ENCODE results near the gene MRGPRG.

The MRGPRG gene

DNA sequence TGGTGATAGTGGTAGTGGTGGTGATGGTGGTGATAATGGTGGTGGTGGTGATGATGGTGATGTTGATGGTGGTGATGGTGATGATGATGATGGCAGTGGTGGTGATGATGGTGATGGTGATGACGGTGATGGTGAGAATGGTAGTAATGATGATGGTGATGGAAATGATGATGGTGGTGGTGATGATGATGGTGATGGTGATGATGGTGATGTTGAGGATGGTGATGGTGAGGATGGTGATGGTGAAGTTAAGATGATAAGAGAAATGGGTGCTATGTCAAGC lies 11.8 kb downstream of the MRGPRG start:
- FAIRE-seq, result no peak

GRCh38 chr11:3206156-3206921 lies 12.3 kb downstream of the MRGPRG start:
- FAIRE-seq, result no peak

DNA sequence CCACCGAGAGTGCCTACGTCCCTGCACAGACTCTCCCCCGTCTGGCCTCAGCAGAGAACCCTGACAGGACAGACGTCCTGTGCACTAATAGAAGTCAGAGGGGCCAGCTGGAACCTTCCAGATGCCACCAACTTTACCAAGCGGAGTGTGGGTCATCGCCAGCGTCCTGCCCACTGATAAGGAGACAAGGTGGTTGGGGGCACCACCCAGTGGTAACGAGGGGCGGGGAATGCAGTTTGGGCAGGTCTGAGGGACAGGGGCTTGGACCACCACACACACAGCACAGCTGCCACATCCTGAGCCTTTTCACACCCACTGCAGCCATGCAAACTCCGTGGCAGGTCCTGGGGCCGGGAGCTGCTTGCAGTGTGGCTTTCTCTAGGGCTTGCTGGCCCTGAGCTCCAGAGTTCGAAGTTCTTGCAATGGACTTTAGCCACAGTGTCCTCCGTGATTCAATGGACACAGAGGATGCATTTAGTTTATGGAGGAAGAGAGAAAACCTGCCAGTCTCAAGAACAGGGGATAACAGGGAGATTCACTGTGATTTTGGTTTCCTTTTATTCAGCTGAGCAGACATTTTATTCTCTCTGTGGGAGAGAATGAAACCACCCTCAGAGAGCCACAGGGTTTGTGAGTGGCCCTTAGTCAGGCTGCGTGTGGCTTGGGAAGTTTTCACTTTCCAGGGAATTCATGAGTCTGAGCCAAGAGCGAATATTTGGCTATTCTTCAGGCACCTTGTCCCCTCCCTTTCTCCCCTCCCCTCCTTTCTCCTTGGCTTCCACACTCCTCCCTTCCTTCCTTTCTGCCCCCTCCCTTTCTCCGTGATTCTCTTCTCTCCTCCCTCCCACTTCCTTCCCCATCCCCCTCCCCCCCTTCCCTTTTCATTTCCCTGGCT lies 13.1 kb downstream of the MRGPRG start:
- no peak for FAIRE-seq

GRCh38 chr11:3204141-3205015 lies 14.2 kb downstream of the MRGPRG start:
- FAIRE-seq, result no peak

DNA sequence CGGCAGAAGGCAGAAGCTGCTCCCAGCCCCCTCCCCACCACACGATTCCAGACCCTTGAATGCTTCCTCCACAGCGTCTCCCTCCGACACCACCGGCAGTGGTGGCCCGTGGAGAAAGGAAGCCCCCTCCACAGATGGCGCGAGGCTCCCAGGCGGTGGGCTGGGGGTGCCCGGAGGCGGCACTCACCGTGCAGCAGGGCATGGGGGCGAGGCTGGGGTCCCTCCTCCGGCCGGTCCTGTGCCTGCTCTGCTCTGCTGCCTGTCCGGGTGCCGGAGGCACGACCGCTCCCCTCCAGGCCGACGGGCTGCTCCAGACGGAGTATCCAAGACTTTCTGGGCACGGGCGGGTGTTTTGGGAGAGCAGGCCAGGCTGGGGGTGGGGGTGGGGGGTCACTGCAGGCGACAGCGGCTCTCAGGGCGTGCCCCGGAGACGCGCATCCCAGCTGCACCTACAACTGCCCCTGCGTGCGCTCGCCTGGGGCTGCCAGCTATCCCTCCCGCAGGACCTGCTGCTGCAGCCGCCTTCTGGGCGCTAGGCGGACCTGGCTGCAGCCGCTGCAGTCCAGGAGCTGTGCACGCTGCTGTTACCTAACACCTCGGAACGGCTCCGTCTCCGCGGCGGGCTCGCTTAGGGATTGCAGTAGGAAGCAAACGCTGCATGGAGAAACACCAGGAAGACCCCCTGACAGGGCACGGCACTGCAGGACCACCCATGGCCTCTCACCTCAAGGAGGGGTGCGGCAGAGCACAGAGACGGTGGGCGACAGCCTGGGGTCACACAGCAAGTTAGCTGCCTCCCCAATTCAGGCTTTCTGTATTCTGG lies 15.2 kb downstream of the MRGPRG start:
- FAIRE-seq, result no peak

DNA sequence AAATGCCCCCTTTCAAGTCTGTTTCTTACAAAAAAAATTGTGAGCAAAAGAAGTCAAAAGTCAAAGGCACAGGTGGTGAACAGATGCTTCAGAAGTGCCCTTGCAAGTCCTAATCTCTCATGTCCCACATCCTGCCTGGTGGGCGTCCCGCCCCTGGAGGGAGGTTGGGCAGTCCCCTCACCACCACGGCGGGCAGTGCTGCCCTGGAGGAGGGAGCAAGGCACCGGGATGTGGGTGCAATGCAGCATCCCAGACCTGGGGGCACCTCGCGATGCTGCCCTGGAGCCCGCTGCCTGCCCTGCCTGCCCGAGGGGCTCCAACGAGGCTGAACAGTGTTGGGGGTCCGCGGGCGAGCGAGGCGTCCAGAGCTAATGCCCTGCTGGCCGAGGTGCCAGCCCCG lies 15.9 kb downstream of the MRGPRG start:
- FAIRE-seq, result no peak

GRCh38 chr11:3202305-3202704 lies 16.3 kb downstream of the MRGPRG start:
- no peak for FAIRE-seq

GRCh38 chr11:3201677-3202181 lies 16.9 kb downstream of the MRGPRG start:
- no peak for FAIRE-seq

- FAIRE-seq, result no peak
Measured at GRCh38 chr11:3201112-3201581, 17.5 kb downstream of the MRGPRG start.

GRCh38 chr11:3200388-3201111 lies 18.1 kb downstream of the MRGPRG start:
- no peak for FAIRE-seq

DNA sequence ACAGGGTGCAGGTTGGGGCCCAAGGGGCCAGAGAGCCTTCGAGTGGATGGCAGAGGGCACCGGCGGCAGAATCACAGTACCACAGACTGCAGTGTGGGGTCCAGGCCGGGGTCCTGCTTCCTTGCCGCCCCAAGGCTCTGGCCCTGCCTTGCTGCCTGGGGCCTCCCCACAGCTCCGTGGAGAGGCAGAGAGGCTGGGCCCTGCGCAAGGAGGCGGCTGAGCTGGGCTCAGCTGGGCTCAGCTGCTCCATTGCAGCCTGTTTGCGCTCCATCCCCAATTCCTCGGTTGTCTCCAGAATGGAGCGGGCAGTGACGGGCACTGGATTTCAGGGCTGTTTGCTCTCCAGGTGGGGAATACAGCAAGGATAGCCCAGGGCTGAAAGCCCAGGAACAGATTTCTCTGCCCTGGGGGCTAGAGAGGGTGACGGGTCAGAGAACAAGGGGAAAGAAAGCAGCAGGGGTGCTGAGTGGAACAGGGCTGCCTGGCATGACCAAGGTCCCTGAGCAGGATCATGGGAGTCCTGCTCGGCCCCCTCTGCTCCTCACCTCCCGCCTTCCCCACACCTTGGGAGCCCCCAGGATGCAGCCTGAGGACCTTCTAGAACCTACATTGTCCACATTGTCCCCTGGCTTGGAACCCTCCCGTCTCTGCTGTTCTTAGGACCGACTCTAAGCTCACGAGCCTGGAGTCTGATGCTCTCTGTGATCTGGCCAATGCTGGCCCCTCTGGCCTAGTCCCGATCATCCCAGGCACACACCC lies 18.9 kb downstream of the MRGPRG start:
- FAIRE-seq, result no peak

DNA sequence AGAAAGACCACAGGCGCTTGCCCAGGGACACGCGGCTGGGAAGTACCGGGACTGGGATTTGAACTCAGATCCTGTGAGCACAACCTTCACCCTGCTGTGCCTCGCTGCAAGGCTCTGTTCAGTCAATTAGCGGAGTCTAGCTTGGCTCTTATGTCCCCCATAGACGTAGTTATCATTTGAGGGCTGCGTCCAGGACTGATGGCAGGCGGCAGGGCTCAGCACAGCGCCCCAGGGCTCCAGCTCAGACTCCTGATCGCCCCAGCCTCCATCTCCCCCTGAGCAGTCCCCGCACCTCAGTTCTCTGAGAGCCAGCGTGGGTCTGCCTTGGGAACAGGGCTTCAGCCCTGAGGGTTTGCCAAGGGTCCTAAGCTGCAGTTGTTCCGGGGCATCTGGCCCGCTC lies 19.8 kb downstream of the MRGPRG start:
- no peak for FAIRE-seq

DNA sequence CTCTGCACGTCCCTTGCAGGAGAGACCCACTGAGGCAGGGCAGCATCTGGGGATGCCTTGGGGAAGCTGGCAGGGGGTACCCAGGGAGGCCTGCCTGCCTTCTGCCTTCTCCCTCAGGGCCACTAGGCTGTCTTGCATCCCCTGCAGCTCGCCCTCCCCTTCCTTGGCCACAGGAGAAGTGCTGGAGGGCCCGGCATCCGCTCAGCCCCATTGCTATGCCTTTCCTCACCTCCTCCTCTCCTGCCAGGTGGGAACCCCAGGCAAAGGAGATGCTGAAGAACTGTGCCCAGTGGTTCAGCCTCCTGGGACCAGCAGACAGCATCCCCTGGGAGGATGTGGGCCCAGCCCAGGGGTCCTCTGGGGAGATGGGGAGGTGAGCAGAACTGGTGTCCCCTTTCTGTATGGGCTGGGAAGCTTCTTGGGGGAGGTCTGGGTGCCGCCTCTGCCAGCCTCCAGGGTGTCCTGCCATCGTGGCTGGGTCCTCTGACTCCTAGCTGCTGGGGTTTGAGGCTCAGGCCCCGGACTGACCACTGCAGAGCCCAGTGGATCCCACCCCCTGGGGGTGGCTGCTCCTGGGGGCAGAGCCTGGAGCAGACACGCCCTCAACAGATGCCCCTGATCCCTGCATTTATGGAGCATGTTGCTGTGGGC lies 20.6 kb downstream of the MRGPRG start:
- no peak for FAIRE-seq

DNA sequence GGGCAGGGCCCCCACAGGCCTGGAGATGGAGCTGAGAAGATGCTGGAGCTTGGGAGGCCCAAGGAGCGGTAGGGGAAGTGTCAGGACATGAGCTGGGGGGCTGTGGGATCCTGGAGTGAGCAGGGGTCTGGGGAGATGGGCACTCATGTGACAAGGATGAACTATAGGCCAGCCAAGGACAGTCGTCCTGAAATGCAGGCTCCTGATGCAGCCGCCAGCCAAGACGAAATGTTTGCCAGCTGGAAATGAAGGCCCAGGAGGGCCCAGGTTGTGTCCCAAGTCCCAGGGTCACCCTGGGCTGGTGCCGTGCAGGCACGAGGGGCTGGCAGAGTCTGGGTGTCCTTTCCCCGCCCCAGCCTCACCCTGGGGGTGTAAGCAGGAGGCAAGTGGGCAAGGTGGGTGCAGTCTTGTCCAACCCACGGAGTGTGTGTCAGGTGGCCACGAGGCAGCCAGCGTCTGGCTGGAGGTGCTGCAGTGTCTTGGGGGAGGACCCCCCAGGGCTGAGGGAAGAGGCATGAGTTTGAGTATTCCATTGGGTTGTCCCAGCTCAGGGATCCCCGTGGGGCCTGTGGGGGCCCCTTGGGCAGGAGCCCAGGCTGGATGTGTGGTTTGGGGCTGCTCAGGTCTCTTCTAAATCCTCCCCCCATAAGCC lies 21.4 kb downstream of the MRGPRG start:
- FAIRE-seq, result no peak

- no peak for FAIRE-seq
Measured at GRCh38 chr11:3196161-3197043, 22.2 kb downstream of the MRGPRG start.

GRCh38 chr11:3195251-3196160 lies 23.1 kb downstream of the MRGPRG start:
- no peak for FAIRE-seq

All from endometrium (tissue), 2 donors.